ENCODE results near the gene SLC46A3.

DNA sequence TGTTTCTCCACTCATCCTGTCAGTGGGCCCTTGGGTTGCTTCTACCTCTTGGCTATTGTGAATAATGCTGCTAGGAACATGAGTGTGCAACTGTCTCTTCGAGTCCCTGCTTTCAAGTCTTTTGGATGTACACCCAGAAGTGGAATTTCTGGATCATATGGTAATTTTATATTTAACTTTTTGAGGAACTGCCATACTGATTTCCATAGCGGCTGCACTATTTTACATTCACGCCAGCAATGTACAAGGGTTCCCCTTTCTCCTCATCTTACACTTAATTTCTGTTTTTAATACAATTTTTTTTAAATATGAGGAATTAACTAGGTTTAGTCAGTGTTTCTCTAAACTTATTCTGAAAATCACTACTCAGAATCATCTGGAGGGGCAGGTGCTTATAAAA, 24.2 kb upstream of the SLC46A3 start:
- TF ChIP-seq PPARA (CRISPR knock-in tag; IDR thresholded peaks at IDR 0.05; ENCODE audit: borderline replicate concordance) (no peak), POU6F1 (CRISPR knock-in tag; IDR thresholded peaks at IDR 0.05; ENCODE audit: borderline replicate concordance, low read depth) (no peak)
- TF ChIP-seq, protein P1, sequence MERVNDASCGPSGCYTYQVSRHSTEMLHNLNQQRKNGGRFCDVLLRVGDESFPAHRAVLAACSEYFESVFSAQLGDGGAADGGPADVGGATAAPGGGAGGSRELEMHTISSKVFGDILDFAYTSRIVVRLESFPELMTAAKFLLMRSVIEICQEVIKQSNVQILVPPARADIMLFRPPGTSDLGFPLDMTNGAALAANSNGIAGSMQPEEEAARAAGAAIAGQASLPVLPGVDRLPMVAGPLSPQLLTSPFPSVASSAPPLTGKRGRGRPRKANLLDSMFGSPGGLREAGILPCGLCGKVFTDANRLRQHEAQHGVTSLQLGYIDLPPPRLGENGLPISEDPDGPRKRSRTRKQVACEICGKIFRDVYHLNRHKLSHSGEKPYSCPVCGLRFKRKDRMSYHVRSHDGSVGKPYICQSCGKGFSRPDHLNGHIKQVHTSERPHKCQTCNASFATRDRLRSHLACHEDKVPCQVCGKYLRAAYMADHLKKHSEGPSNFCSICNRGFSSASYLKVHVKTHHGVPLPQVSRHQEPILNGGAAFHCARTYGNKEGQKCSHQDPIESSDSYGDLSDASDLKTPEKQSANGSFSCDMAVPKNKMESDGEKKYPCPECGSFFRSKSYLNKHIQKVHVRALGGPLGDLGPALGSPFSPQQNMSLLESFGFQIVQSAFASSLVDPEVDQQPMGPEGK (CRISPR knock-in tag; IDR thresholded peaks at IDR 0.05; ENCODE audit: borderline replicate concordance): no peak

Measured in SK-N-SH treated with all-trans-retinoic acid at 6 μM for 48 hours (cell line).